IMR-90 (cell line): ENCODE data around the gene BBS5. TPM values are rescaled to one million over a fixed set of nuclear protein-coding genes. Genes with fewer than 3 reads are reported as not detected.

Experiments
- ATAC-seq: fragments of 200-7000 bp; cut with Tn5 transposase; 2 replicates; pipeline ENCODE4 v1.9.1; 2020; ENCODE audit warnings: low read depth, mild to moderate bottlenecking, moderate library complexity
- BruUV-seq: library from RNA; stranded (reverse); fragments of 400-500 nt; replicated peaks from 2 replicates; lab custom pipeline; 2021; lab: Mats Ljungman, UMichigan
- CTCF ChIA-PET: fragments of 300-600 bp; formaldehyde crosslinking; extraction: SDS; loops from one replicate; lab custom pipeline; 2021; ENCODE audit warnings: antibody characterized with exemption; lab: Yijun Ruan, JAX
- POLR2A ChIA-PET: fragments of 300-600 bp; sonication (Branson Sonifier 250); formaldehyde crosslinking; loops from one replicate; lab custom pipeline; 2022; ENCODE audit warnings: antibody characterized with exemption; ENCODE audit not compliant: unreplicated experiment; lab: Charles Lee
- DNase-seq: peaks from one replicate; pipeline ENCODE4 v3.0.0; 2013
- H2AFZ ChIP-seq: replicated peaks from 2 replicates; pipeline ENCODE3; 2013; ENCODE audit warnings: low read length, mild to moderate bottlenecking; ENCODE audit not compliant: poor library complexity
- H2AK5ac ChIP-seq: 2 replicates; pipeline ENCODE4 v1.6.1; 2013; ENCODE audit warnings: low read depth, low read length, inconsistent platforms
- H2AK9ac ChIP-seq: replicated peaks from 2 replicates; pipeline ENCODE3; 2013; ENCODE audit warnings: mild to moderate bottlenecking, low read depth, low read length, moderate library complexity; ENCODE audit not compliant: poor library complexity
- H2BK120ac ChIP-seq: 2 replicates; pipeline ENCODE4 v1.6.1; 2013; ENCODE audit warnings: low read depth, low read length, inconsistent platforms
- H2BK15ac ChIP-seq: 3 replicates; pipeline ENCODE4 v1.6.1; 2013; ENCODE audit warnings: low read depth, low read length, inconsistent platforms
- H2BK20ac ChIP-seq: 2 replicates; pipeline ENCODE4 v1.6.1; 2013; ENCODE audit warnings: low read depth, mild to moderate bottlenecking, inconsistent platforms, low read length, moderate library complexity
- H2BK5ac ChIP-seq: 2 replicates; pipeline ENCODE4 v1.6.1; 2013; ENCODE audit warnings: mild to moderate bottlenecking, low read depth, low read length, inconsistent platforms; ENCODE audit not compliant: poor library complexity, severe bottlenecking
- H3K14ac ChIP-seq: replicated peaks from 2 replicates; pipeline ENCODE4 v1.6.1; 2013; ENCODE audit warnings: low read depth, low read length, inconsistent platforms
- H3K18ac ChIP-seq: 2 replicates; pipeline ENCODE4 v1.6.1; 2013; ENCODE audit warnings: low read depth, low read length, control low read depth
- H3K23ac ChIP-seq: 2 replicates; pipeline ENCODE4 v1.6.1; 2013; ENCODE audit warnings: low read depth, low read length, inconsistent platforms
- H3K27ac ChIP-seq: 2 replicates; pipeline ENCODE4 v1.5.1; 2013; ENCODE audit warnings: mild to moderate bottlenecking, control low read depth, low read length; ENCODE audit not compliant: insufficient read depth
- H3K27me3 ChIP-seq: 2 replicates; pipeline ENCODE4 v1.6.1; 2013; ENCODE audit warnings: low read length; ENCODE audit not compliant: control insufficient read depth, insufficient read depth
- H3K36me3 ChIP-seq: 2 replicates; pipeline ENCODE4 v1.6.1; 2013; ENCODE audit warnings: low read length, mixed read lengths; ENCODE audit not compliant: control insufficient read depth, insufficient read depth
- H3K4ac ChIP-seq: 2 replicates; pipeline ENCODE4 v1.6.1; 2013; ENCODE audit warnings: low read depth, low read length, inconsistent platforms
- H3K4me1 ChIP-seq: 2 replicates; pipeline ENCODE4 v1.6.1; 2013; ENCODE audit warnings: low read length, mixed read lengths; ENCODE audit not compliant: control insufficient read depth, insufficient read depth
- H3K4me2 ChIP-seq: 2 replicates; pipeline ENCODE4 v1.6.1; 2013; ENCODE audit warnings: low read depth, mild to moderate bottlenecking, control low read depth, low read length, moderate library complexity
- H3K4me3 ChIP-seq: 2 replicates; pipeline ENCODE4 v1.5.1; 2013; ENCODE audit warnings: low read depth, mild to moderate bottlenecking, control low read depth, low read length, moderate library complexity; ENCODE audit not compliant: insufficient read depth
- H3K56ac ChIP-seq: 2 replicates; pipeline ENCODE4 v1.6.1; 2013; ENCODE audit warnings: low read length, inconsistent platforms; ENCODE audit not compliant: insufficient read depth; ENCODE audit errors: extremely low read depth
- H3K79me1 ChIP-seq, 2 experiments: 2 replicates each; pipeline ENCODE4 v1.6.1; 2013; ENCODE audit warnings: low read length in 2 of 2, inconsistent platforms in 1 of 2, low read depth in 1 of 2
- H3K9ac ChIP-seq: 2 replicates; pipeline ENCODE4 v1.6.1; 2013; ENCODE audit warnings: low read depth, low read length, control low read depth
- H3K9me1 ChIP-seq: 2 replicates; pipeline ENCODE4 v1.6.1; 2013; ENCODE audit warnings: low read length, inconsistent platforms; ENCODE audit not compliant: insufficient read depth
- H3K9me3 ChIP-seq: 2 replicates; pipeline ENCODE4 v1.6.1; 2013; ENCODE audit warnings: low read length; ENCODE audit not compliant: control insufficient read depth, insufficient read depth
- H4K20me1 ChIP-seq: 2 replicates; pipeline ENCODE4 v1.6.1; 2013; ENCODE audit warnings: low read length, inconsistent platforms; ENCODE audit not compliant: insufficient read depth
- H4K5ac ChIP-seq: 2 replicates; pipeline ENCODE4 v1.6.1; 2013; ENCODE audit warnings: mild to moderate bottlenecking, low read depth, low read length, control low read depth
- H4K8ac ChIP-seq, 2 experiments: 2 replicates each; pipeline ENCODE4 v1.6.1; 2013; ENCODE audit warnings: low read depth in 2 of 2, low read length in 2 of 2, control low read depth in 1 of 2, inconsistent platforms in 1 of 2
- H4K91ac ChIP-seq: 2 replicates; pipeline ENCODE4 v1.6.1; 2013; ENCODE audit warnings: low read depth, low read length, inconsistent platforms; ENCODE audit not compliant: insufficient read depth
- CEBPB ChIP-seq: IDR thresholded peaks from 2 replicates; pipeline ENCODE4 v1.6.1; 2012; ENCODE audit warnings: low read depth, low read length, improper control_type of control experiment
- FOS ChIP-seq: fragments of 150-350 bp; IDR thresholded peaks from 2 replicates; pipeline ENCODE4 v1.6.1; 2016; ENCODE audit warnings: low read depth, low read length
- MAFK ChIP-seq: IDR thresholded peaks from 2 replicates; pipeline ENCODE4 v1.6.1; 2012; ENCODE audit warnings: low read depth, low read length, improper control_type of control experiment
- MAZ ChIP-seq: IDR thresholded peaks from 2 replicates; pipeline ENCODE4 v1.6.1; 2012; ENCODE audit warnings: low read depth, mild to moderate bottlenecking, low read length, improper control_type of control experiment, moderate library complexity, borderline replicate concordance
- MXI1 ChIP-seq: IDR thresholded peaks from 2 replicates; pipeline ENCODE4 v1.6.1; 2012; ENCODE audit warnings: low read depth, mild to moderate bottlenecking, low read length, moderate library complexity, borderline replicate concordance
- NFE2L2 ChIP-seq: fragments of 150-350 bp; IDR thresholded peaks from 2 replicates; pipeline ENCODE4 v1.6.1; 2016; ENCODE audit warnings: low read depth, mild to moderate bottlenecking, low read length
- POLR2A ChIP-seq: IDR thresholded peaks from 2 replicates; pipeline ENCODE4 v1.6.1; 2012; ENCODE audit warnings: mild to moderate bottlenecking, low read depth, low read length
- RAD21 ChIP-seq: IDR thresholded peaks from 2 replicates; pipeline ENCODE4 v1.6.1; 2012; ENCODE audit warnings: low read length, improper control_type of control experiment
- RCOR1 ChIP-seq: IDR thresholded peaks from 2 replicates; pipeline ENCODE4 v1.6.1; 2012; ENCODE audit warnings: mild to moderate bottlenecking, low read length, improper control_type of control experiment; ENCODE audit not compliant: insufficient replicate concordance
- RFX5 ChIP-seq: IDR thresholded peaks from 2 replicates; pipeline ENCODE4 v1.8.0; 2012; ENCODE audit warnings: low read depth, mild to moderate bottlenecking, low read length, moderate library complexity
- SMC3 ChIP-seq: fragments of 150-350 bp; IDR thresholded peaks from 2 replicates; pipeline ENCODE4 v1.6.1; 2016; ENCODE audit warnings: low read depth, mild to moderate bottlenecking, antibody characterized with exemption, low read length, moderate library complexity
- WGBS, 2 experiments: methylation state at CpG; one replicate each; pipeline versions ENCODE4 v1.1.5 to v1.1.7; 2013; ENCODE audit warnings: missing lambda C conversion rate in 2 of 2; ENCODE audit not compliant: insufficient read length in 1 of 2; ENCODE audit errors: extremely low coverage in 2 of 2; 5-methylcytosine and 5-hydroxymethylcytosine counted together
- dilution Hi-C: fragments of 300-500 bp; cut with HindIII; formaldehyde crosslinking; loops from one replicate; pipeline ENCODE4 v1.14.3; 2018; ENCODE audit warnings: low sequenced_read_pairs; ENCODE audit not compliant: unreplicated experiment
- in situ Hi-C: fragments of 300-500 bp; cut with MboI; formaldehyde crosslinking; loops from 3 replicates; pipeline ENCODE4 v1.14.3; 2019; ENCODE audit warnings: low sequenced_read_pairs, inconsistent platforms, mixed read lengths
- intact Hi-C: fragments of 100-400 bp; cut with micrococcal nuclease; formaldehyde crosslinking; loops from 2 replicates; pipeline ENCODE4 v1.10.0; 2022
- polyA plus RNA-seq, 3 experiments: library from polyadenylated mRNA; depleted of rRNA; stranded (reverse); fragments of >200 nt; gene quantifications; 2 replicates each; pipeline ENCODE4 v1.2.3, GENCODE V29; 2012; ENCODE audit warnings: low replicate concordance in 1 of 3
- total RNA-seq: library from RNA; depleted of rRNA; stranded (reverse); fragments of >200 nt; gene quantifications from 2 replicates; pipeline ENCODE4 v1.2.3, GENCODE V29; 2012
- TF ChIP-seq, protein P1 (sequence below): conservative IDR thresholded peaks from 2 replicates; pipeline ENCODE4 v1.5.1; 2012; ENCODE audit warnings: mild to moderate bottlenecking, low read depth, low read length, improper control_type of control experiment
- TF ChIP-seq, protein P2 (sequence below): fragments of 150-350 bp; IDR thresholded peaks from 2 replicates; pipeline ENCODE4 v1.6.1; 2016; ENCODE audit warnings: low read depth, mild to moderate bottlenecking, low read length, moderate library complexity, borderline replicate concordance

The BBS5 gene
- total and polyA plus RNA-seq, 2 of the 4 experiments (the other 2 are of a cell fraction) = 1.4 to 4.1 TPM

DNA sequence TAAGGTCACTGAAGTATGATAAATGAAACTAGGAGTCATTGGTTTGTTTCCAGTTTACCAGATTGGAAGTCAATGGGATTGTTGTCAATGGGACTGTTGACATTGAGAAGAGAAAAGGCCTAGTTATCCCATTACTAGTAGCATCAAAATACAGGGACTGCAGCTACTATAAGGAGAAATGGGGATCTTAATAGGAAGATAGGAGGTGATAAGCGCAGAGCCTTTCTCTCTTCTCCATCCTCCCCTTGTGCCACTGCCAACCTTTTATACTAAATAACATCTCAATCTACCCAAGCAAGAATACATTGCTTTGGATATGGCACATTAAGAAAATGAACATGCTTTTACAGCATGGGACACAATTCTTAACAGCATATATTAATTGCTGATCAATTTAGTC, 10.5 kb upstream of the BBS5 start:
- H2AK9ac ChIP-seq = no peak overlapping the region
- intact Hi-C loops (no loop called here), dilution Hi-C loops (no loop called here), in situ Hi-C loops (no loop called here)
- no peak overlapping the region for H2BK15ac ChIP-seq
- no TSS peak for BruUV-seq
- H2BK20ac ChIP-seq = no peak overlapping the region
- peaks cover 4% of the 10 kb centered on the region for H3K4me1 ChIP-seq
- no peak overlapping the region for H2BK120ac ChIP-seq
- H3K36me3 ChIP-seq = no peaks in the 10 kb centered on the region
- H2BK5ac ChIP-seq = no peak overlapping the region
- H3K14ac ChIP-seq = no peak overlapping the region
- no peak for ATAC-seq
- H3K9me3 ChIP-seq = no peaks in the 10 kb centered on the region
- TF ChIP-seq NFE2L2 (no peak), RFX5 (no peak), FOS (no peak), CEBPB (no peak), MAZ (no peak), MAFK (no peak), RAD21 (no peak), MXI1 (no peak), RCOR1 (no peak), SMC3 (no peak), POLR2A (no peak)
- TF ChIP-seq, protein P1, sequence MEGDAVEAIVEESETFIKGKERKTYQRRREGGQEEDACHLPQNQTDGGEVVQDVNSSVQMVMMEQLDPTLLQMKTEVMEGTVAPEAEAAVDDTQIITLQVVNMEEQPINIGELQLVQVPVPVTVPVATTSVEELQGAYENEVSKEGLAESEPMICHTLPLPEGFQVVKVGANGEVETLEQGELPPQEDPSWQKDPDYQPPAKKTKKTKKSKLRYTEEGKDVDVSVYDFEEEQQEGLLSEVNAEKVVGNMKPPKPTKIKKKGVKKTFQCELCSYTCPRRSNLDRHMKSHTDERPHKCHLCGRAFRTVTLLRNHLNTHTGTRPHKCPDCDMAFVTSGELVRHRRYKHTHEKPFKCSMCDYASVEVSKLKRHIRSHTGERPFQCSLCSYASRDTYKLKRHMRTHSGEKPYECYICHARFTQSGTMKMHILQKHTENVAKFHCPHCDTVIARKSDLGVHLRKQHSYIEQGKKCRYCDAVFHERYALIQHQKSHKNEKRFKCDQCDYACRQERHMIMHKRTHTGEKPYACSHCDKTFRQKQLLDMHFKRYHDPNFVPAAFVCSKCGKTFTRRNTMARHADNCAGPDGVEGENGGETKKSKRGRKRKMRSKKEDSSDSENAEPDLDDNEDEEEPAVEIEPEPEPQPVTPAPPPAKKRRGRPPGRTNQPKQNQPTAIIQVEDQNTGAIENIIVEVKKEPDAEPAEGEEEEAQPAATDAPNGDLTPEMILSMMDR = no peak
- TF ChIP-seq, protein P2, sequence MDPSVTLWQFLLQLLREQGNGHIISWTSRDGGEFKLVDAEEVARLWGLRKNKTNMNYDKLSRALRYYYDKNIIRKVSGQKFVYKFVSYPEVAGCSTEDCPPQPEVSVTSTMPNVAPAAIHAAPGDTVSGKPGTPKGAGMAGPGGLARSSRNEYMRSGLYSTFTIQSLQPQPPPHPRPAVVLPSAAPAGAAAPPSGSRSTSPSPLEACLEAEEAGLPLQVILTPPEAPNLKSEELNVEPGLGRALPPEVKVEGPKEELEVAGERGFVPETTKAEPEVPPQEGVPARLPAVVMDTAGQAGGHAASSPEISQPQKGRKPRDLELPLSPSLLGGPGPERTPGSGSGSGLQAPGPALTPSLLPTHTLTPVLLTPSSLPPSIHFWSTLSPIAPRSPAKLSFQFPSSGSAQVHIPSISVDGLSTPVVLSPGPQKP = no peak
- H3K9ac ChIP-seq = no peak overlapping the region
- peaks cover 4% of the 10 kb centered on the region; the same call in 1 of the 2 replicates for H3K9me1 ChIP-seq
- H3K4ac ChIP-seq = no peak overlapping the region
- CTCF ChIA-PET = no interaction called here
- H3K79me1 ChIP-seq = no peaks in the 10 kb centered on the region
- no peaks in the 10 kb centered on the region for H4K20me1 ChIP-seq
- no peak overlapping the region for H4K91ac ChIP-seq
- no peak for DNase-seq
- H3K23ac ChIP-seq = no peak overlapping the region
- no peak overlapping the region for H4K8ac ChIP-seq
- H3K56ac ChIP-seq = no peak overlapping the region
- no peaks in the 10 kb centered on the region for H3K27me3 ChIP-seq
- H2AK5ac ChIP-seq = no peak overlapping the region
- no peak overlapping the region for H3K18ac ChIP-seq
- H4K5ac ChIP-seq = no peak overlapping the region
- no CpG with 5 or more reads among the region's 1 CpG for WGBS, 2 experiments
- no peak overlapping the region for H3K4me2 ChIP-seq
- H3K27ac ChIP-seq = no peak overlapping the region
- POLR2A ChIA-PET = no interaction called here
- no peak overlapping the region for H2AFZ ChIP-seq
- H3K4me3 ChIP-seq = no peak overlapping the region
